Thymus (tissue), 11 donors: ENCODE results near the gene C1QTNF1. TPM values are rescaled to one million over a fixed set of nuclear protein-coding genes. Genes with fewer than 3 reads are reported as not detected.
A peak's percentile ranks its signal among the peaks of the same experiment; 100 is the strongest.
"Not testable (repeated sequence)": the region's sequence is repeated elsewhere in the genome, so short reads cannot be mapped to it uniquely, and the experiment has no call there.

Source experiments
- DNase-seq, 9 donors: peaks; one replicate each; pipeline ENCODE4 v3.0.0-alpha.2; 2013; ENCODE audit warnings: low spot score in 9 of 9, low read depth in 6 of 9, missing footprints in 1 of 9
- H3K27ac ChIP-seq, 2 donors: one replicate each; pipeline ENCODE4 v1.5.1; 2013; ENCODE audit warnings: control low read depth in 1 of 2, low read depth in 1 of 2, low read length in 1 of 2, mild to moderate bottlenecking in 1 of 2, moderate library complexity in 1 of 2
- H3K27me3 ChIP-seq, 2 donors: one replicate each; pipeline ENCODE4 v1.5.1; 2013; ENCODE audit warnings: low read length in 1 of 2; ENCODE audit not compliant: control insufficient read depth in 2 of 2, insufficient read depth in 1 of 2
- H3K36me3 ChIP-seq, 2 donors: one replicate each; pipeline ENCODE4 v1.5.1; 2013; ENCODE audit warnings: low read length in 1 of 2, mild to moderate bottlenecking in 1 of 2, moderate library complexity in 1 of 2; ENCODE audit not compliant: control insufficient read depth in 2 of 2, insufficient read depth in 2 of 2
- H3K4me1 ChIP-seq, 2 donors: one replicate each; pipeline ENCODE4 v1.5.1; 2013; ENCODE audit warnings: low read length in 2 of 2; ENCODE audit not compliant: control insufficient read depth in 2 of 2, insufficient read depth in 2 of 2
- H3K4me3 ChIP-seq, 2 donors: one replicate each; pipeline ENCODE4 v1.5.1; 2013; ENCODE audit warnings: low read length in 2 of 2, control low read depth in 1 of 2, mild to moderate bottlenecking in 1 of 2
- H3K9me3 ChIP-seq, 2 donors: one replicate each; pipeline ENCODE4 v1.5.1; 2013; ENCODE audit warnings: low read length in 1 of 2, mild to moderate bottlenecking in 1 of 2; ENCODE audit not compliant: control insufficient read depth in 2 of 2, insufficient read depth in 1 of 2
- WGBS: extraction: QIAGEN DNeasy Blood & Tissue Kit; methylation state at CpG from one replicate; pipeline ENCODE4 v1.1.7; 2013; 5-methylcytosine and 5-hydroxymethylcytosine counted together
- polyA plus RNA-seq: library from polyadenylated mRNA; stranded (reverse); fragments of 200-250 nt; gene quantifications from one replicate; pipeline ENCODE4 v1.2.3, GENCODE V29; 2013
- total RNA-seq: library from RNA; stranded (reverse); fragments of 120-200 nt; gene quantifications from one replicate; pipeline ENCODE4 v1.2.4, GENCODE V29; 2013
- donor health status: healthy.

C1QTNF1 gene
- total and polyA plus RNA-seq, 2 donors = 2.2 to 34.9 TPM

DNA sequence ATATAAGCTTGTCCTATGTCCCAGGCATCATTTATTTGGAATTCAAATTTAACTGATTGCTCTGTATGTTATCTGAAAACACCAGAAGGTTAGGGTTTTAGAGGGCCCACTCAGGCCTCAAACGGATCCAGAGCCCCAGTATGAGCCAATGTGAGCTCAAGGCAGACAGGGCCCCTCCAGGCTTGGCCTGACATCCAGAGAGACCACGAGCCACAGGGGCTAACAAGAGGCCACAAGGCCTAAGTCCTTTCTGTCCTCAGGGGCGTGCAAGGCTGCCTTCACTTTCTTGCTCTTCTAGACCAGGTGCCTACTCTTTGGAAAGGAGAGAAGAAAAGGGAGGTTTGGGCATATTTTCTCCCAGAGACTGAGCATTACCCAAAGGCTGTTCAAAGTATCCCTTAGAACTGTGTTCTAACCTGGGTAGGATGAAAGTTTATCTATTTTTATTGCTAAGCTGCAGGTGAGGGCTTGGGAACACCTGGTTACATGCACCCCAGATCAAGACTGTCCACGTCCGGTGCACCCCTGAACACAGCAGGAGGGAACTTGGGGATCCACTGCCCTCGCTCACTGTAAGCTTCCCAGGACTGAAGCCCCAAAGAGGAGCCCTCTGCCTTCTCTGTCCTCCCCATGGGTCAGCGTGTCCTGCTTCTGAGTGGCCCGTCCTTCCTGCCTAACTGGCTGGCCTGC is 49.2 kb downstream of the C1QTNF1 start:
- H3K36me3 ChIP-seq = peaks cover 0 to 5% of the 10 kb centered on the region in 2 donors
- H3K4me3 ChIP-seq = no peak overlapping the region
- peaks cover 9 to 10% of the 10 kb centered on the region in 2 donors for H3K4me1 ChIP-seq
- peaks cover 0 to 24% of the 10 kb centered on the region in 2 donors for H3K27me3 ChIP-seq
- H3K9me3 ChIP-seq = no peaks in the 10 kb centered on the region
- H3K27ac ChIP-seq = no peak overlapping the region
- WGBS = 98% methylated on average over 8 of the region's 8 CpGs
- no peak for DNase-seq

DNA sequence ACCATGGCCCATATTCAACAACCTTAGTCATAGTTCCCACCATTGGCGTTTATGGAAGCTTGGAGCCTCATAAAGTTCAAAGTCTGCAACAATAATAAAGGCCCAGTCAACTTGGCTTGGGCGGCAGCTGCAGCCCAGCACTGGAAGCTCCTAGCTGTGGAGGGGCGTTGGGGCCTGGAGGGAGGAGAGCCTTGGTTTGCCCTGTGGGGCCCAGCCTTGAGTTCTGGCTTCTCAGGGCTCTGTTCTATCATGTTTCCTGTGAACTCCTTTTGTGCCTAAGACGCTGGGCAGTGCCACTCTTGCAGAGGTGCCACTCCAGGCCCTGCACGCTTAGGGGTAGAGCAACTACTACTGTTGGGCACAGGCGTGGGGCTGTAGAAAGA is 49.7 kb downstream of the C1QTNF1 start:
- Histone ChIP-seq H3K4me1 (peaks cover 9 to 10% of the 10 kb centered on the region in 2 donors), H3K9me3 (no peaks in the 10 kb centered on the region), H3K36me3 (peaks cover 0 to 10% of the 10 kb centered on the region in 2 donors), H3K27me3 (peaks cover 0 to 24% of the 10 kb centered on the region in 2 donors), H3K4me3 (no peak overlapping the region), H3K27ac (no peak overlapping the region)
- WGBS = 96% methylated on average over 6 of the region's 6 CpGs
- DNase-seq = no peak

DNA sequence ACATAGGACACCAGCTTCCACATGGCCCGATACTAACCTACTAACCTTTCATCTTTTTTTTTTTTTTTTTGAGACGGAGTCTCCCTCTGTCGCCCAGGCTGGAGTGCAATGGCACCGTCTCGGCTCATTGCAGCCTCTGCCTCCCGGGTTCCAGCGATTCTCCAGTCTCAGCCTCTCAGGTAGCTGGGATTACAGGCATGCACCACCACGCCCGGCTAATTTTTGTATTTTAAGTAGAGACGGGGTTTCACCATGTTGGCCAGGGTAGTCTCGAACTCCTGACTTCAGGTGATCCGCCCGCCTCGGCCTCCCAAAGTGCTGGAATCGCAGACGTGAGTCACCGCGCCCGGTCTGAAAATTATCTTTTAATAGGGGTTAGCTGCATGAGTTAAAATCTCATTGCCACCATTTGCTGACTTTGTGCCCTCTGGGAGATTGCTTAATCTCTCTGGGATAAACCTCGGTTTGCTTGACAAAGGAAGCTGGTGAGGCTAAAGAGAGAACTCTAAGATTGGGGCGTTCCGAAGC is 50.2 kb downstream of the C1QTNF1 start:
- H3K4me1 ChIP-seq = peaks cover 9 to 10% of the 10 kb centered on the region in 2 donors
- WGBS = 79% methylated on average over 22 of the region's 22 CpGs
- H3K4me3 ChIP-seq = peak overlapping the region; percentile 33 to 90
- peaks cover 0 to 15% of the 10 kb centered on the region in 2 donors for H3K36me3 ChIP-seq
- not testable (repeated sequence) for H3K9me3 ChIP-seq, DNase-seq
- H3K27me3 ChIP-seq = peaks cover 0 to 24% of the 10 kb centered on the region in 2 donors
- peak overlapping the region; percentile 37 to 53 for H3K27ac ChIP-seq

DNA sequence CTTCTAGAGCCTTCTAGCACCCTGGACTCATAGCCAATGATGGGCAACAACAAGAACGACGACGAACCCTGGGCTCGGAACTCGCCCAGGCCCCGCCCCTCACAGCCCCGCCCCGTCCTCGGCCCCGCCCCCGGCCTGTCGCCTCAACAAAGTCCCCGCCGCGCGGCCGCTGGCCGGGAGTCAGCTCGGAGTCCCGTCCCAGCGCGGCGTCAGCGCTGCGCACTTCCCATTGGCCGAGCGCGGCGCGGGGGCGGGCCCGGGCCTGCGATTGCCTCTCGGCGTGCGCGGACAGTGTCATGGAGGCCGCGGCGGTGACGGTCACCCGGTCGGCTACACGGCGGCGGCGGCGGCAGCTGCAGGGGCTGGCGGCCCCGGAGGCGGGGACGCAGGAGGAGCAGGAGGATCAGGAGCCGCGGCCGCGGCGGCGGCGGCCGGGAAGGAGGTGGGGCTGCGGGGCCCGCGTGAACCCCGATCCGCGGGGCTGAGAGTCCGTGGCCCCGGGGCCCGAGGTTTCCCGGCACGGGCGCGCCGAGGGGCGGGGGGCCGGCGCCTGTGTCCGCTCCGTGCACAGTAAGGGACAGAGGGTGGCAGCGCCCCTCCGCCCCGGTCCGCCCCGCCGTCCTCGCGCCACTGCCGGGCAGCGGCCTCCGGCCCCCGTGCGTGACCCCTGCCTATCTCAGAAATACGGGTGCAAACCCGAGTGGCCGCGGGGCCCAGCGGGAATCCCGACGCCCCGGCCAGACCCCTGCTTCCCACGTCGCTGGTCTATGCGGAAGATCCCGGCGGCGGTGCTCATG is 50.9 kb downstream of the C1QTNF1 start, which contains the start of gene ENGASE:
ENGASE (plus strand) TSS at position 176 of the 797 bp plus-strand sequence; CDS start at position 297, 121 bp downstream.
- peak; percentile 56 to 91 (median 76) for DNase-seq
- Histone ChIP-seq H3K27ac (peak within 1 kb of the TSS; percentile 67 to 74), H3K4me1 (peaks cover 9 to 10% of the 10 kb centered on the region in 2 donors), H3K4me3 (peak within 1 kb of the TSS; percentile 49 to 90), H3K9me3 (no peaks in the 10 kb centered on the region), H3K27me3 (peaks cover 0 to 24% of the 10 kb centered on the region in 2 donors), H3K36me3 (peaks cover under 1 to 22% of the 10 kb centered on the region in 2 donors)
- under 1% methylated on average over 106 of the region's 106 CpGs for WGBS

DNA sequence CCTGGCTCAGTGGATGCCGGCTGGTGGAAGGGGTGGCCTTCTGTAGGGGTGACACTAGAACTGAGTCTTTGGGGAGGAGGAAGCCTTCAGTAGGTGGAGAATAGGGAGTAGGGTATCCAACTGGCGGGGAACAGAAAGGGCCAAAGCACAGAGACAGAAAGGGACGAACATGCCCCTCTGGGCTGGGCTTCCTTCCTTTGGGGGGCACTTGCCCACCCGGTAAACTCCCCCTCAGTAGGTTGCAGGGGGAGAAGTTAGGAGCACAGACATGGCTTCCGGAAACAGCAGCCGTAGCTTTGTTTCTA is 51.4 kb downstream of the C1QTNF1 start:
- no peaks in the 10 kb centered on the region for H3K9me3 ChIP-seq
- H3K27ac ChIP-seq = peak overlapping the region; percentile 67 to 74
- peak in 7 of 9 donors; percentile 9 to 63 (median 33) for DNase-seq
- H3K27me3 ChIP-seq = peaks cover 0 to 23% of the 10 kb centered on the region in 2 donors
- H3K36me3 ChIP-seq = peaks cover 4 to 27% of the 10 kb centered on the region in 2 donors
- H3K4me3 ChIP-seq = peak overlapping the region; percentile 49 to 90
- peaks cover 9 to 10% of the 10 kb centered on the region in 2 donors for H3K4me1 ChIP-seq
- WGBS = 17% methylated on average over 6 of the region's 6 CpGs

DNA sequence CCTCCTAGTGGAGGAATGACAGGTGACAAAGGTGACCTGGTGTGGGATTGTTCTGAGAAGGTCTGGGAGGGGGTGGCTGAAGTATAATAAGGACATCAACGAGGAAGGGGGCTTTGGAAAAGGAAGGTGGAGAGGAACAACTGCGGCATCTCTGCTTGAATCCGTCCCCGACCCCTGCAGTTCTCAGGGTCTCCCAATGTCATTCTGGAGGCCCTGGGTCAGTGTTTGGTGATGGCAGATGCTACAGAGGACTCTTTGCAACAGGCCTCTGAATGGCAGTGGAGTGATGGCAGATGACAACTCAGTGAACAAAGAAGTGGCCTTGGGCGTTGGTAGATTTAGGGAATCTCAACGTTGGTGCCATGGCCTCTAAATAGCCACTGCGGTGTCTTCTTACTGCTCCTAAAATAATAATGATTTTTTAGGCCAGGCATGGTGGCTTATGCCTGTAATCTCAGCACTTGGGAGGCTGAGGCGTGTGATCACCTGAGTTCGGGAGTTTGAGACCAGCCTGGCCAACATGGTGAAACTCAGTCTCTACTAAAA is 52.0 kb downstream of the C1QTNF1 start:
- peaks cover 4 to 32% of the 10 kb centered on the region in 2 donors for H3K36me3 ChIP-seq
- H3K27ac ChIP-seq = peak overlapping the region in 1 of 2 donors; percentile 26
- H3K4me3 ChIP-seq = peak overlapping the region; percentile 49 to 90
- peaks cover 0 to 22% of the 10 kb centered on the region in 2 donors for H3K27me3 ChIP-seq
- peaks cover 9 to 10% of the 10 kb centered on the region in 2 donors for H3K4me1 ChIP-seq
- WGBS = 89% methylated on average over 9 of the region's 9 CpGs
- H3K9me3 ChIP-seq = no peaks in the 10 kb centered on the region
- DNase-seq = no peak

DNA sequence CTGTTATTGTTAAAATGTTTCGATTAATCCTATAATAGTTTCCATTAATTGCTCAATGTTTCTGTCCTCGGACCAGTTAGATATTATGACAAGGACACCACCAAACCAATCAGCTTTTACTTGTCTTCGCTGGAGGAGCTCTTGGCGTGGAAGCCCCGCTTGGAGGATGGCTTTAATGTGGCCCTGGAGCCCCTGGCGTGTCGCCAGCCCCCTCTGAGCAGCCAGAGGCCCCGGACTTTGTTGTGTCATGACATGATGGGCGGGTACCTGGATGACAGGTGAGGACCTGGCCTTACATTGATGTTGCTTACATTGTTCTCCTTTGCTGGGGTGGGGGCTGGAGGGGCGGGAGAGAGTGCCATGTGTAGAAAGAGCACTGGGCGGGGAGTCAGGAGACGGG is 53.6 kb downstream of the C1QTNF1 start:
- Histone ChIP-seq H3K27me3 (peaks cover 0 to 21% of the 10 kb centered on the region in 2 donors), H3K4me3 (no peak overlapping the region), H3K9me3 (no peaks in the 10 kb centered on the region), H3K36me3 (peaks cover 4 to 45% of the 10 kb centered on the region in 2 donors), H3K4me1 (peaks cover 9 to 10% of the 10 kb centered on the region in 2 donors), H3K27ac (no peak overlapping the region)
- no peak for DNase-seq
- 97% methylated on average over 12 of the region's 12 CpGs for WGBS

DNA sequence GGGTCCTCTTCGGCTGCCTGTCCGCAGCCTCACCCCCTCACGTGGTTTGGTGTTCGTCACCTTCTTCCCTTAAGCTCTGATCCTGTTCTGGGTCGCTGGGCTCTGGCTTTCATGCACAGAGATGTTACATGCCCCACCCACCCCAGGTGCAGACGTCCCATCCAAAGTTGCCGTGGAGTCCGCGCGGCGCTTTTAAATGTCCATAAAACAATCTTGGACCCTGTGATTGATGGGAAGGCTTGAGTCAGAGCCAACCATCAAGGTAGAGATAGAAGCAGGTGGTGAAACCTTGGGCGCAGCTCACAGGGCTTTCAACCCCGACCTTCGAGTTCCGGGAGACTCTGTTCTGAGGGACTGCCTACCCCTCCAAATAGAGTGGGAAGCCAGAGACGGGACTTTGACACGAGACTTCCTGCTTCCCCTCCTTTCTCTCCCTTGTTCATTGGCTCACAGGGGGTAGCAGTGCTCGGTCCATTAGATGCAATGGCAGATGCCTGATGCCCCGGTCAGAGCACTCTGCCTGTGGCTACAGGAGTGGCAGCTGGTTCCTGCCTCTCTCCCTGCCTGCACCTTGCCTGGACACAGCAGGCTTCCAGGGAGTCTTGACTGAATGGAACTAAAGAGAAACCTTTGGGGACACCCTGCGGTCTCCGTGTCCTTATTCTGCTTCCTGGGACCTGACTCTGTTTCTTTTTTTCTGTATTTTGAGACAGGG is 54.7 kb downstream of the C1QTNF1 start:
- 90% methylated on average over 21 of the region's 21 CpGs for WGBS
- Histone ChIP-seq H3K4me1 (peaks cover 9 to 10% of the 10 kb centered on the region in 2 donors), H3K36me3 (peaks cover 10 to 54% of the 10 kb centered on the region in 2 donors), H3K9me3 (no peaks in the 10 kb centered on the region), H3K27ac (no peak overlapping the region), H3K4me3 (no peak overlapping the region), H3K27me3 (peaks cover 0 to 17% of the 10 kb centered on the region in 2 donors)
- DNase-seq = no peak
